ENCODE data around the gene URM1.

URM1 gene

GRCh38 chr9:128435611-128436010 is 64.4 kb downstream of the URM1 start:
- no peak for DNase-seq

GRCh38 chr9:128438343-128439109 is 67.4 kb downstream of the URM1 start:
- peak; percentile 88 for DNase-seq

- DNase-seq: no peak
Observed at GRCh38 chr9:128439273-128439672, 68.1 kb downstream of the URM1 start.

Measured in OCI-M1 (cell line).